HG03175 (cell line): ENCODE data around the gene RPL31.

Experiments
- ATAC-seq: cut with Tn5 transposase; IDR thresholded peaks from one replicate; pipeline ENCODE4 v1.9.1; 2021; ENCODE audit warnings: mild to moderate bottlenecking, moderate library complexity; ENCODE audit not compliant: unreplicated experiment

RPL31 gene

GRCh38 chr2:100992262-100992661, 9.8 kb upstream of the RPL31 start:
- ATAC-seq: no peak

- no peak for ATAC-seq
Measured at GRCh38 chr2:100993294-100993693, 8.8 kb upstream of the RPL31 start.

GRCh38 chr2:100995309-100996075, 6.6 kb upstream of the RPL31 start:
- no peak for ATAC-seq

- ATAC-seq: no peak
Measured at GRCh38 chr2:100997509-100998234, 4.4 kb upstream of the RPL31 start.

GRCh38 chr2:100998235-100998573, 3.9 kb upstream of the RPL31 start:
- ATAC-seq: no peak

- no peak for ATAC-seq
Measured at GRCh38 chr2:100999995-101000394, 2.1 kb upstream of the RPL31 start.

GRCh38 chr2:101002562-101003277, 631 bp downstream of the RPL31 start:
- no peak for ATAC-seq

- ATAC-seq: no peak
Measured at GRCh38 chr2:101003278-101003775, 1.2 kb downstream of the RPL31 start.

GRCh38 chr2:101004620-101005325, 2.7 kb downstream of the RPL31 start:
- no peak for ATAC-seq

- ATAC-seq: no peak
Measured at GRCh38 chr2:101006065-101006715, 4.1 kb downstream of the RPL31 start.

- ATAC-seq: no peak
Measured at GRCh38 chr2:101007415-101008345, 5.6 kb downstream of the RPL31 start.

GRCh38 chr2:101011152-101011551, 9.1 kb downstream of the RPL31 start:
- no peak for ATAC-seq

GRCh38 chr2:101012054-101012705, 10.1 kb downstream of the RPL31 start:
- peak; percentile 70 for ATAC-seq

- no peak for ATAC-seq
Measured at GRCh38 chr2:101012706-101013181, 10.7 kb downstream of the RPL31 start.

GRCh38 chr2:101014264-101014857, 12.3 kb downstream of the RPL31 start:
- ATAC-seq: no peak

GRCh38 chr2:101017371-101017770, 15.3 kb downstream of the RPL31 start:
- ATAC-seq: no peak

GRCh38 chr2:101018934-101019333, 16.8 kb downstream of the RPL31 start:
- ATAC-seq: no peak

GRCh38 chr2:101022221-101022620, 20.1 kb downstream of the RPL31 start:
- ATAC-seq: no peak
